Pancreas (tissue), 10 donors: Measurements from ENCODE around the gene ADSS2. TPM values are rescaled to one million over a fixed set of nuclear protein-coding genes. Genes with fewer than 3 reads are reported as not detected.

Experiments used
- ATAC-seq, 4 donors: fragments of 200-7000 bp; cut with Tn5 transposase; one replicate each; pipeline versions ENCODE4 v1.8.0 to v1.9.1; 2020; ENCODE audit warnings: mild to moderate bottlenecking in 4 of 4, moderate library complexity in 4 of 4
- DNase-seq, 6 donors: peaks; one replicate each; pipeline ENCODE4 v3.0.0-alpha.2; 2020
- FAIRE-seq: peaks from 2 replicates; lab custom pipeline; 2012; peaks lifted over from hg19 to GRCh38; lab: Jason Lieb, UNC
- H3K27ac ChIP-seq, 4 donors: fragments of 200-600 bp; sonication (generic); 1 replicate in 3 of 4; 2 replicates in 1 of 4; pipeline versions ENCODE4 v1.5.0 to v1.8.0; 2020
- H3K27me3 ChIP-seq, 4 donors: fragments of 200-600 bp; one replicate each; pipeline ENCODE4 v1.8.0; 2021
- H3K36me3 ChIP-seq, 3 donors: fragments of 200-600 bp; sonication (generic) in 1 of 3; one replicate each; pipeline versions ENCODE4 v1.5.0 to v1.8.0; 2020 to 2021
- H3K4me1 ChIP-seq, 3 donors: fragments of 200-600 bp; one replicate each; pipeline ENCODE4 v1.8.0; 2021
- H3K4me3 ChIP-seq, 4 donors: fragments of 200-600 bp; sonication (generic) in 2 of 4; one replicate each; pipeline versions ENCODE4 v1.5.0 to v1.8.0; 2020 to 2021
- H3K9me3 ChIP-seq, 4 donors: fragments of 200-600 bp; one replicate each; pipeline ENCODE4 v1.8.0; 2021
- CTCF ChIP-seq, 4 donors: fragments of 200-600 bp; sonication (generic) in 3 of 4; IDR thresholded peaks; one replicate each; pipeline versions ENCODE4 v1.5.0 to v1.8.0; 2021; ENCODE audit warnings: antibody characterized with exemption in 4 of 4
- WGBS, 2 donors: extraction: QIAGEN DNeasy Blood & Tissue Kit; methylation state at CpG; one replicate each; pipeline ENCODE4 v1.1.7; 2013; 5-methylcytosine and 5-hydroxymethylcytosine counted together
- intact Hi-C, 3 donors: fragments of 100-400 bp; cut with DNase I; formaldehyde crosslinking; loops; one replicate each; pipeline versions ENCODE4 v1.11.1 to v1.14.2; 2022
- polyA plus RNA-seq, 2 donors: library from polyadenylated mRNA; stranded (reverse); fragments of 200-250 nt; gene quantifications; one replicate each; pipeline ENCODE4 v1.2.3, GENCODE V29; 2013
- total RNA-seq, 6 donors: library from RNA; stranded (reverse); fragmentation: NEBNext Ultra II Directional in 4 of 6; extraction: Animal tissue kit (Norgen Biotek cat#: 25700) in 4 of 6; gene quantifications; one replicate each; pipeline versions ENCODE4 v1.2.1 to v1.2.4, GENCODE V29; 2021 to 2023
- donor health status: healthy with polysubstance abuse.
- donor health status: DM: no; HTN: no; CAD: no; lungs with moderate emphysema.
- donor health status: DM: no; HTN: no; CAD: no.
- donor health status: control.
- donor health status: control.
- donor health status: Bipolar disorder and iron deficiency.
- donor health status: DM: yes; HTN: yes; CAD: no.
- donor health status: DM: no; HTN: no; CAD: no.
- donor health status: DM: no; HTN: no; CAD: no.
- donor health status: DM: yes; HTN: yes; CAD: no.

Gene ADSS2
- total and polyA plus RNA-seq, 8 donors = 8.6 to 21.9 (median 14.5) TPM

- no peak for TF ChIP-seq CTCF (IDR thresholded peaks at IDR 0.05)
- H3K9me3 ChIP-seq = no peaks in the 10 kb centered on the region
- H3K27me3 ChIP-seq = no peaks in the 10 kb centered on the region
- H3K4me3 ChIP-seq = no peak overlapping the region
- H3K27ac ChIP-seq = no peak overlapping the region
- no peaks in the 10 kb centered on the region for H3K4me1 ChIP-seq
- DNase-seq (no peak), FAIRE-seq (no peak), ATAC-seq (no peak)
- 87 to 92% methylated on average over 6 of the region's 6 CpGs for WGBS, 2 donors
- H3K36me3 ChIP-seq = no peaks in the 10 kb centered on the region
- intact Hi-C loops = no loop called here
Measured at GRCh38 chr1:244473059-244473605, 21.4 kb upstream of the ADSS2 start.

GRCh38 chr1:244466724-244467123 is 15.0 kb upstream of the ADSS2 start:
- Histone ChIP-seq H3K4me3 (no peak overlapping the region), H3K27ac (no peak overlapping the region), H3K9me3 (no peaks in the 10 kb centered on the region), H3K4me1 (no peaks in the 10 kb centered on the region), H3K36me3 (no peaks in the 10 kb centered on the region), H3K27me3 (no peaks in the 10 kb centered on the region)
- ATAC-seq (no peak), DNase-seq (no peak), FAIRE-seq (no peak)
- 70 to 82% methylated on average over 2 of the region's 2 CpGs for WGBS, 2 donors
- TF ChIP-seq CTCF (IDR thresholded peaks at IDR 0.05) = no peak
- intact Hi-C loops = no loop called here

GRCh38 chr1:244461245-244462071 is 9.7 kb upstream of the ADSS2 start, which contains the start of gene CATSPERE:
Gene CATSPERE, plus strand, starts transcription at chr1:244461273. Its CDS starts 157 bp downstream, at chr1:244461430.
- WGBS, 2 donors = 13 to 14% methylated on average over 54 to 61 of the region's 61 CpGs

GRCh38 chr1:244460197-244460596 is 8.5 kb upstream of the ADSS2 start:
- no peak for ATAC-seq
- peak overlapping the region in 1 of 4 donors; percentile 93 for H3K27ac ChIP-seq
- intact Hi-C loops = no loop called here
- H3K4me3 ChIP-seq = peak overlapping the region in 1 of 4 donors; percentile 55
- no peak for DNase-seq
- no peak for TF ChIP-seq CTCF (IDR thresholded peaks at IDR 0.05)
- no peaks in the 10 kb centered on the region for H3K36me3 ChIP-seq
- H3K9me3 ChIP-seq = no peaks in the 10 kb centered on the region
- 94 to 95% methylated on average over 4 of the region's 4 CpGs for WGBS, 2 donors
- no peaks in the 10 kb centered on the region for H3K27me3 ChIP-seq
- no peak for FAIRE-seq
- H3K4me1 ChIP-seq = peaks cover 0 to 6% (median 5%) of the 10 kb centered on the region in 3 donors

More at GRCh38 chr1:244461245-244462071, 9.7 kb upstream of the ADSS2 start, which contains the start of gene CATSPERE:
- TF ChIP-seq CTCF (IDR thresholded peaks at IDR 0.05) = no peak
- no peak for FAIRE-seq
- H3K4me1 ChIP-seq = peaks cover 0 to 6% (median 5%) of the 10 kb centered on the region in 3 donors
- peak within 1 kb of the TSS; percentile 90 to 93 (median 92) for H3K27ac ChIP-seq
- ATAC-seq = peak; percentile 97 to 98 (median 98)
- no peaks in the 10 kb centered on the region for H3K36me3 ChIP-seq
- H3K27me3 ChIP-seq = no peaks in the 10 kb centered on the region
- intact Hi-C loops = no loop called here
- no peaks in the 10 kb centered on the region for H3K9me3 ChIP-seq
- peak; percentile 91 to 97 (median 92) for DNase-seq
- peak within 1 kb of the TSS; percentile 33 to 64 (median 46) for H3K4me3 ChIP-seq
